Measurements from ENCODE around the gene PTPRZ1. TPM values are rescaled to one million over a fixed set of nuclear protein-coding genes. Genes with fewer than 3 reads are reported as not detected.

Gene PTPRZ1
- total and polyA plus RNA-seq, 2 donors (not counting 1 experiment from before 2014, with no cell fraction given), result not detected

GRCh38 chr7:122013630-122014029 lies 140.7 kb downstream of the PTPRZ1 start:
- POLR2A ChIA-PET, result no interaction called here
- Histone ChIP-seq H3K27ac (ENCODE audit: low read length in 2 of 2) (no peak overlapping the region), H4K20me1 (ENCODE audit: control insufficient read depth, insufficient read depth, low read length, poor library complexity, severe bottlenecking) (no peaks in the 10 kb centered on the region), H3K4me1 (ENCODE audit: control insufficient read depth in 2 of 2, insufficient read depth in 2 of 2, low read length in 2 of 2) (no peaks in the 10 kb centered on the region), H2AFZ (ENCODE audit: insufficient read depth, low read depth, low read length, poor library complexity, severe bottlenecking) (no peak overlapping the region), H3K9ac (ENCODE audit: low read length) (no peak overlapping the region), H3K36me3 (replicated peaks in 1 of 2; ENCODE audit: control extremely low read depth in 1 of 2, control insufficient read depth in 1 of 2, extremely low read depth in 1 of 2, insufficient read depth in 2 of 2, low read length in 1 of 2) (no peaks in the 10 kb centered on the region), H3K79me2 (ENCODE audit: control insufficient read depth, insufficient read depth, low read length) (no peaks in the 10 kb centered on the region), H3K9me3 (ENCODE audit: control extremely low read depth in 1 of 3, control insufficient read depth in 2 of 3, insufficient read depth in 1 of 3, low read length in 2 of 3) (no peaks in the 10 kb centered on the region), H3K4me3 (ENCODE audit: control extremely low read depth in 1 of 5, extremely low read depth in 1 of 5, insufficient read depth in 1 of 5, low read depth in 2 of 5, low read length in 4 of 5) (no peak overlapping the region), H3K27me3 (replicated peaks in 1 of 4; ENCODE audit: control extremely low read depth in 1 of 4, control insufficient read depth in 3 of 4, insufficient read depth in 4 of 4, low read length in 3 of 4) (no peaks in the 10 kb centered on the region), H3K4me2 (replicated peaks; ENCODE audit: low read depth, low read length, poor library complexity, severe bottlenecking) (no peak overlapping the region)
- no CpG with 5 or more reads among the region's 3 CpGs for WGBS (ENCODE audit: insufficient coverage)
- H3K27me3 Mint-ChIP-seq, result peaks cover 5% of the 10 kb centered on the region
- H3K4me3 Mint-ChIP-seq, result no peak overlapping the region
- no peak for ATAC-seq (ENCODE audit: low read depth)
- no peak overlapping the region for H3K27ac Mint-ChIP-seq
- no peaks in the 10 kb centered on the region for H3K4me1 Mint-ChIP-seq
- CTCF ChIA-PET, result no interaction called here
- DNase-seq, result no peak
- intact Hi-C loops (cut with micrococcal nuclease), result no loop called here
- TF ChIP-seq CTCF (IDR thresholded peaks at IDR 0.05), result no peak
- no peak for TF ChIP-seq EZH2 (IDR thresholded peaks at IDR 0.05; ENCODE audit: borderline replicate concordance, insufficient read depth, low read depth, low read length, poor library complexity, severe bottlenecking)
- no peaks in the 10 kb centered on the region for H3K9me3 Mint-ChIP-seq (ENCODE audit: insufficient read depth)

GRCh38 chr7:122014697-122015096 lies 141.7 kb downstream of the PTPRZ1 start:
- Histone ChIP-seq H3K27me3 (replicated peaks in 1 of 4; ENCODE audit: control extremely low read depth in 1 of 4, control insufficient read depth in 3 of 4, insufficient read depth in 4 of 4, low read length in 3 of 4) (no peaks in the 10 kb centered on the region), H4K20me1 (ENCODE audit: control insufficient read depth, insufficient read depth, low read length, poor library complexity, severe bottlenecking) (no peaks in the 10 kb centered on the region), H3K79me2 (ENCODE audit: control insufficient read depth, insufficient read depth, low read length) (no peaks in the 10 kb centered on the region), H3K4me3 (ENCODE audit: control extremely low read depth in 1 of 5, extremely low read depth in 1 of 5, insufficient read depth in 1 of 5, low read depth in 2 of 5, low read length in 4 of 5) (no peak overlapping the region), H3K4me1 (ENCODE audit: control insufficient read depth in 2 of 2, insufficient read depth in 2 of 2, low read length in 2 of 2) (no peaks in the 10 kb centered on the region), H3K27ac (ENCODE audit: low read length in 2 of 2) (no peak overlapping the region), H3K36me3 (replicated peaks in 1 of 2; ENCODE audit: control extremely low read depth in 1 of 2, control insufficient read depth in 1 of 2, extremely low read depth in 1 of 2, insufficient read depth in 2 of 2, low read length in 1 of 2) (no peaks in the 10 kb centered on the region), H3K9ac (ENCODE audit: low read length) (no peak overlapping the region), H3K4me2 (replicated peaks; ENCODE audit: low read depth, low read length, poor library complexity, severe bottlenecking) (no peak overlapping the region), H2AFZ (ENCODE audit: insufficient read depth, low read depth, low read length, poor library complexity, severe bottlenecking) (no peak overlapping the region), H3K9me3 (ENCODE audit: control extremely low read depth in 1 of 3, control insufficient read depth in 2 of 3, insufficient read depth in 1 of 3, low read length in 2 of 3) (no peaks in the 10 kb centered on the region)
- Mint-ChIP-seq H3K27me3 (peaks cover 5% of the 10 kb centered on the region), H3K4me3 (no peak overlapping the region), H3K4me1 (no peaks in the 10 kb centered on the region), H3K27ac (no peak overlapping the region), H3K9me3 (ENCODE audit: insufficient read depth) (no peaks in the 10 kb centered on the region)
- ATAC-seq (ENCODE audit: low read depth) (no peak), DNase-seq (no peak)
- POLR2A ChIA-PET, result no interaction called here
- intact Hi-C loops (cut with micrococcal nuclease), result no loop called here
- TF ChIP-seq EZH2 (IDR thresholded peaks at IDR 0.05; ENCODE audit: borderline replicate concordance, insufficient read depth, low read depth, low read length, poor library complexity, severe bottlenecking) (no peak), CTCF (IDR thresholded peaks at IDR 0.05) (no peak)
- CTCF ChIA-PET, result no interaction called here
- WGBS (ENCODE audit: insufficient coverage), result no CpG with 5 or more reads among the region's 1 CpG

Data from B cell (primary cell).